Activated gamma-delta T cell (primary cell): ENCODE measurements around the gene ACTA1.
"Not testable (repeated sequence)": the region's sequence is repeated elsewhere in the genome, so short reads cannot be mapped to it uniquely, and the experiment has no call there.

Experiments used
- DNase-seq: peaks from one replicate; lab custom pipeline; 2025; lab: John Stamatoyannopoulos, UW
- total RNA-seq, 2 donors: gene quantifications; one replicate each; lab custom pipeline; 2026; lab: John Stamatoyannopoulos, UW

ACTA1 gene
- total RNA-seq, result 0.10 to 0.35 reads per million in 2 donors

DNA sequence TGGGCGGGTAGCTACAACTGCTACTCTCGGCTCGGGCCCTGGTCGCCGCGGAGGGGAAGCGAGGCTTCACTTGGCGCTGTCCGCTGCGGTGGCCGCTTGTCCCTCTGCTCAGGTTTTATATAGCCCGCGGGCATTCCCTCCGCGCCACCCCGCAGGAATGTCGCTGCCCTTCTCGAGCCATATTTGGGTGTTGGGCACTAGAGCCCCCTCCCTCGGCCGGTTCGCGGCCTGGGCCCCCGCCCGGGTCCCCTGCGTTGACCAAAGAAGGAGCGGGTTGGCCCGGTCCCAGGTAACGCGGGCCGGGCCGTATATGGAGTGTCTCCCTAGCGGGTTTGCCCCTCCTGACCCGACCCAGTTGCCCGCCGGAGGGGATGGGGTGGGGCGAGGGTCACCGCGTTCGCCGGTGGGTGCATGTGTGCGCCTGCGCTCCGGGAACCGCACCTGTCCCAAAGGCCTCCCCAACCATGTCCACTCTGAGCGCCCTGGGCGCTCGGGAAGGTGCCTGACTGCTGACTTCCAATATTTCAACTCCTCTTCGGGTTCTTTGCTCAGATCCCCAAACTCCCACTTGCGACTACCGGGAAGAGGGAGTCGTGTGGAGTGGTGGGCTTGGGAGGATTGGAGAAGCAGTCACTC, at the start of gene ACTA1:
TSS of gene ACTA1 (minus strand) at position 90 of the 636 bp plus-strand sequence. CDS start 979 bp downstream, outside the sequence.
- DNase-seq, result no peak

DNA sequence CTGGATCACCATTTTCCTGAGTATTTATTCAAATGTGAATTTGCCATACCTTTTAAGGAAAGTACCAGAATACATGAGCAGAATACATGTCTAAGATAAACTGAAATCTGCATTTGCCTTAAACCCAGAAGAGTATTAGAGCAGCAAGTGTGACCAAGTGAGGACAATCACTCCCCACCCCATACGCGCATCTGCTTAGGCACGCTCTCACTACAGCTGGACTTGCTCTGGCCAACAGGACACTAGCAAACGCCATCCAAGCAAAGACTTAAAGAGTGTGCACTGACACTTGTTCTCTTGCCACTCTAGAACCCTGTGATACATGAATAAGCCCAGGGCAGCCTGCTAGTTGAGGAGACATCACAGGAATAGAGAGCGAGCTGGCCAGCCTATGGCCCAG, 48.6 kb upstream of the ACTA1 start:
- no peak for DNase-seq

- DNase-seq, result no peak
Measured at GRCh38 chr1:229480495-229480894, 46.6 kb upstream of the ACTA1 start.

GRCh38 chr1:229479660-229480399, 45.9 kb upstream of the ACTA1 start:
- DNase-seq, result no peak

GRCh38 chr1:229478852-229479251, 45.0 kb upstream of the ACTA1 start:
- no peak for DNase-seq

GRCh38 chr1:229475859-229476258, 42.0 kb upstream of the ACTA1 start:
- not testable (repeated sequence) for DNase-seq

GRCh38 chr1:229474509-229474908, 40.6 kb upstream of the ACTA1 start:
- DNase-seq, result no peak

DNA sequence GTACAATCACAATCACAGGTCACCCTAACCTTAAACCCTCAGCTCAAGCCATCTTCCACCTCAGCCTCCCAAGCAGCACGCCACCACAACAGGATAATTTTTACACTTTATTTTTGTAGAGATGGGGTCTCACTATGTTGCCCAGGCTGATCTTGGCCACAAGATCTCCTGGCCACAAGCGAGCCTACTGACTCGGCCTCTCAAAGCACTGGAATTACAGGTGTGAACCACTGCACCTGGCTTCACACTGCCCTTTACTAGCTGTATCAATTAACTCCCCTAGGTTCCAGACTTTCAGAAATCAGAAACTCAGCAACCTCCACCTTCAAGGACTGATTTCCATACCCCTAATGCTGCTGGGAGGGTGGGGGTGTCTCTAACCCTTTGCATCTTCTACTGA, 37.3 kb upstream of the ACTA1 start:
- DNase-seq, result no peak

DNA sequence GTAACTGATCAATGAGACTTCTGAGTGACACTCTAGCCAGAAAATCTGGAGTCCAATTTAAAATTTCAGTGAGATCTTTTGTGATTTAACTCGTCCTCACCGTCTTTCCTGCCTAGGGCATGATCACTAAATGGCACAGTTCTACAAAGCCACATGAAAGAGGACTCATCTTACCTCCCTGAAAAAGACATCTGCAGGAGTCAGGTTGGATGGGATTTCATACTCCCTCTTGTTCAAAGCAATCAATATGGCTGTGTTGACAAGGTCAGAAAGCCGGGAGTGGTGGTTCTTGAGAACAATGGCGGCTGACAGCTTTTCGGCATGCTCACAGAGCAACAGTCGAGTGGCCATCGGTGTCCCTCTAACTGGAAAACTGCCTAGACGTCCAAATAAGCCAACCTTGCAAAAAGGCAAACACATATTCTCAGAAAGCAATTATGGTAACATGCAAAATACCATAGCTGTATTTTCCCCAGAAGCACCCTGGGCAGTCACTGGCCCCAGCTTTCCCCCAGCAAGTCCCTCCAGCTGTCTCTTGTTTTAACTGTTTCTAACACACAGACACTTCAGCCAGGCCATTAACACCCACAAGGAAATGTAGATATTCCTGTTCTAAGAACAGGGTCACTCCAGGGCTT, 36.6 kb upstream of the ACTA1 start:
- no peak for DNase-seq

- no peak for DNase-seq
Measured at GRCh38 chr1:229466887-229467286, 33.0 kb upstream of the ACTA1 start.

- DNase-seq, result no peak
Measured at GRCh38 chr1:229464672-229465071, 30.8 kb upstream of the ACTA1 start.

DNA sequence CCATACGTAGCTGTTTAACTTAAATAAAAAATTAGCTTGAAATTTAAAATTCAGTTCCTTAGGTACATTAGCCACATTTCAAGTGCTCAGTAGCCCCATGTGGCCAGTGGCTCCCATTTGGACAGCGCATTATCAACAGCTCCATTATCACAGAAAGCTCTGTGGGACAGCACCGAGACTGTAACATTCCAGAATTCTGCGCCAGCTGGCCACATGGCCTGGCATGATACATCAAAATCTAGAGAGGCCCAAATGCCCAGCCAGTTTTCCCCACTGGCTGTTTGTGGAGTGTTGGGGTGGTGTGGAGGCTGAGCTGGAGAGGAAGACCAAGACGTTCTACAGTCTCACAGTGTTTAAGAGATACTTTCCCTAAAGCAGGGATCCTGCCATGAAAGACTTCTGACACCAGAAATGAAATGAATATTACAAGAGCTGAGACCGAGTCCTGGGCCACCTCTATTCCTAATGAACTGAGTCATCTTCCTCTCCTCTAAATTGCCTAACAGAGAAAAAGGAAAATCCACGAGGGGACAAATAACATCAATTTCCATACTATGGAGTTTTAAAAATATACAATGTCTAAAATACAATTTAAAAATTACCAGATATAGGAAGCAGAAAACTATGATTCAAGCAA, 27.3 kb upstream of the ACTA1 start:
- no peak for DNase-seq

DNA sequence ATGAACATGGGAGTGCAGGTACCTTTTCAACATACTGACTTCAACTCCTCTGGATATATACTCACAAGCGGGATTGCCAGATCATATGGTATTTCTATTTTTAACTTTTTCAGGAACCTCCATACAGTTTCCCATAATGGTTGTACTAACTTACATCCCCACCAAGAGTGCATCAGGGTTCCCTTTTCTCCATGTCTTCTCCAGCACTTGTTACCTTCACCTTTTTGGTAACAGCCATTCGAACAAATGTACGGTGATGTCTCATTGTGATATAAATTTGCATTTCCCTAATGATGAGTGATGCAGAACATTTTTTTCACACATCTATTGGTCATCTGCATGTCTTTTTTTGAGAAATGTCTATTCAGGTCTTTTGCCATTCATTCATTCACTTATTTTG, 25.9 kb upstream of the ACTA1 start:
- no peak for DNase-seq

DNA sequence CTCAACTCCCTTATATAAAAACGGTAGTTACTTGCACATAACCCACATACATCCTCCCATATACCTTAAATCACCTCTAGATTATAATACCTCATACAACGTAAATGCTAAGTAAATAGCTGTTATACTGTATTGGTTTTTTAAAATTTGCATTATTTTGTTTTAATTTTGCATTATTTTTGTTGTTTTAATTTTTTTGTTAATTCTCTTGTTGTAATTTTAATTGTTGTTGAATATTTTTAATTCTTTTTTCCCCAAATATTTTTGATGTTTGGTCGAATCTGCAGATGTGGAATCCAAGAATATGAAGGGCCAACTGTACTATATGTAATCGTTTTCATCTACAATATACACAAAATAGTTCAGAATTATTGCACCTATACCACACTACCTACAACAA, 23.5 kb upstream of the ACTA1 start:
- no peak for DNase-seq

- DNase-seq, result no peak
Measured at GRCh38 chr1:229456016-229456415, 22.1 kb upstream of the ACTA1 start.

GRCh38 chr1:229454056-229454455, 20.2 kb upstream of the ACTA1 start:
- no peak for DNase-seq

GRCh38 chr1:229452956-229453801, 19.3 kb upstream of the ACTA1 start:
- no peak for DNase-seq

- no peak for DNase-seq
Measured at GRCh38 chr1:229448845-229449244, 15.0 kb upstream of the ACTA1 start.

DNA sequence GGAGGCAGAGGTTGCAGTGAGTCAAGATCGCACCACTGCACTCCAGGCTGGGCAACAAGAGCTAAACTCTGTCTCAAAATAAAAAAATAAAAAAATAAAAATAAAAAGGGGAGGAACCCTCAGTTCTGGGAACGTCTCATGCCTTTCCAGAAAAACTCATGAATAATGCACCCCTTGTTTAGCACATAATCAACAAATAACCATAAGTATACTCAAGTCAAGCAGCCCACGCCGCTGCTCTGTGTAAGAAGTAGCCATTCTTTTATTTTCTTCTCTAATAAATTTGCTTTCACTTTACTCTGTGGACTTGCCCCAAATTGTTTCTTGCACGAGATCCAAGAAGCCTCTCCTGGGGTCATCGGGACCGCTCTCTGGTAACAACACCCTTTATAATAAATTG, 14.5 kb upstream of the ACTA1 start:
- DNase-seq, result no peak

GRCh38 chr1:229447809-229448252, 13.9 kb upstream of the ACTA1 start:
- no peak for DNase-seq

DNA sequence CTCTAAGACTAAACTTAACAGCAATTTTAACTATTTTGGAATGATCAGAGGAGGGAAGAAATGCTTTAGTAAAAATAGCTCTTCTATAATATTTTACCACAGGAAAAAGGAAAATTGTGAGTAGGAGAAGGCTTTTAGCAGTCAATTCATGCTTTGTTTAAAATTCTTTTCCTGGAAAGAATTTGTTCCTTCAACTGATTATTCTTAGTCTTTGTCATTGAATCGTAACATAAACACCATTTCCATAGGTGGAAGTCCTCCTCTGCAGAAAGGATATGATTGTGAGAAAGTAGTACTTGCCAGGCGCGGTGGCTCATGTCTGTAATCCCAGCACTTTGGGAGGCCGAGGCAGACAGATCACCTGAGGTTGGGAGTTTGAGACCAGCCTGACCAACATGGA, 11.9 kb upstream of the ACTA1 start:
- DNase-seq, result no peak
